B cell (primary cell): ENCODE measurements around the gene HTR1D. TPM values are rescaled to one million over a fixed set of nuclear protein-coding genes. Genes with fewer than 3 reads are reported as not detected.

ENCODE experiments used
- ATAC-seq: fragments of 200-7000 bp; cut with Tn5 transposase; one replicate; pipeline ENCODE4 v1.10.0; 2021; ENCODE audit warnings: low read depth, mild to moderate bottlenecking, moderate number of reproducible peaks, moderate library complexity
- CTCF ChIA-PET: fragments of 350-600 bp; sonication (Branson Sonifier 250); formaldehyde crosslinking; loops from one replicate; lab custom pipeline; 2021; ENCODE audit warnings: antibody characterized with exemption, inconsistent platforms; lab: Charles Lee
- POLR2A ChIA-PET: fragments of 350-600 bp; sonication (Branson Sonifier 250); formaldehyde crosslinking; loops from one replicate; lab custom pipeline; 2021; ENCODE audit warnings: antibody characterized with exemption; lab: Charles Lee
- DNase-seq: peaks from one replicate; pipeline ENCODE4 v3.0.0; 2013
- H2AFZ ChIP-seq: 2 replicates; pipeline ENCODE4 v1.6.1; 2012; ENCODE audit warnings: mild to moderate bottlenecking, low read depth, low read length; ENCODE audit not compliant: insufficient read depth, poor library complexity, severe bottlenecking
- H3K27ac ChIP-seq, 2 donors: 1 replicate in 1 of 2; 2 replicates in 1 of 2; pipeline ENCODE4 v1.5.1; 2012 to 2013; ENCODE audit warnings: low read length in 2 of 2, mild to moderate bottlenecking in 2 of 2, moderate library complexity in 1 of 2
- H3K27me3 ChIP-seq, 4 experiments: fragments of 200-600 bp in 1 of 4; sonication (generic) in 1 of 4; replicated peaks in 1 of 4; 1 replicate in 2 of 4; 2 replicates in 2 of 4; pipeline versions ENCODE4 v1.6.1 to v1.7.0; 2013 to 2016; ENCODE audit warnings: low read length in 3 of 4, mild to moderate bottlenecking in 2 of 4, mixed read lengths in 1 of 4, moderate library complexity in 1 of 4; ENCODE audit not compliant: insufficient read depth in 4 of 4, control insufficient read depth in 3 of 4; ENCODE audit errors: control extremely low read depth in 1 of 4
- H3K36me3 ChIP-seq, 2 experiments: replicated peaks in 1 of 2; 1 replicate in 1 of 2; 2 replicates in 1 of 2; pipeline versions ENCODE4 v1.6.1 to v1.7.1; 2013; ENCODE audit warnings: low read length in 1 of 2; ENCODE audit not compliant: insufficient read depth in 2 of 2, control insufficient read depth in 1 of 2; ENCODE audit errors: control extremely low read depth in 1 of 2, extremely low read depth in 1 of 2
- H3K4me1 ChIP-seq, 2 donors: fragments of 200-600 bp in 1 of 2; sonication (generic) in 1 of 2; 1 replicate in 1 of 2; 2 replicates in 1 of 2; pipeline versions ENCODE4 v1.5.1 to v1.6.1; 2013 to 2017; ENCODE audit warnings: low read length in 2 of 2; ENCODE audit not compliant: control insufficient read depth in 2 of 2, insufficient read depth in 2 of 2
- H3K4me2 ChIP-seq: replicated peaks from 2 replicates; pipeline ENCODE3; 2012; ENCODE audit warnings: mild to moderate bottlenecking, low read depth, low read length; ENCODE audit not compliant: poor library complexity, severe bottlenecking
- H3K4me3 ChIP-seq, 5 experiments: fragments of 200-600 bp in 1 of 5; sonication (generic) in 1 of 5; 1 replicate in 3 of 5; 2 replicates in 2 of 5; pipeline versions ENCODE4 v1.5.1 to v1.7.0; 2011 to 2016; ENCODE audit warnings: low read length in 4 of 5, mild to moderate bottlenecking in 4 of 5, low read depth in 2 of 5, control low read depth in 1 of 5, moderate library complexity in 1 of 5; ENCODE audit not compliant: insufficient read depth in 1 of 5; ENCODE audit errors: control extremely low read depth in 1 of 5, extremely low read depth in 1 of 5
- H3K79me2 ChIP-seq: fragments of 200-600 bp; sonication (generic); one replicate; pipeline ENCODE4 v1.6.0; 2016; ENCODE audit warnings: low read length; ENCODE audit not compliant: control insufficient read depth, insufficient read depth
- H3K9ac ChIP-seq: fragments of 200-600 bp; sonication (generic); 2 replicates; pipeline ENCODE4 v1.6.1; 2017; ENCODE audit warnings: mild to moderate bottlenecking, low read length, moderate library complexity
- H3K9me3 ChIP-seq, 3 donors: one replicate each; pipeline versions ENCODE4 v1.6.1 to v1.7.1; 2013; ENCODE audit warnings: low read length in 2 of 3; ENCODE audit not compliant: control insufficient read depth in 2 of 3, insufficient read depth in 1 of 3; ENCODE audit errors: control extremely low read depth in 1 of 3
- H4K20me1 ChIP-seq: 2 replicates; pipeline ENCODE4 v1.6.0; 2012; ENCODE audit warnings: mild to moderate bottlenecking, low read length; ENCODE audit not compliant: insufficient read depth, control insufficient read depth, poor library complexity, severe bottlenecking
- H3K27ac Mint-ChIP-seq: one replicate; pipeline ENCODE4 v1.8.0; 2021; ENCODE audit warnings: mixed read lengths
- H3K27me3 Mint-ChIP-seq: one replicate; pipeline ENCODE4 v1.8.0; 2021; ENCODE audit warnings: mixed read lengths
- H3K4me1 Mint-ChIP-seq: one replicate; pipeline ENCODE4 v1.8.0; 2021; ENCODE audit warnings: mixed read lengths
- H3K4me3 Mint-ChIP-seq: one replicate; pipeline ENCODE4 v1.8.0; 2021; ENCODE audit warnings: mixed read lengths
- H3K9me3 Mint-ChIP-seq: one replicate; pipeline ENCODE4 v1.8.0; 2022; ENCODE audit warnings: mixed read lengths; ENCODE audit not compliant: insufficient read depth
- EZH2 ChIP-seq: IDR thresholded peaks from 2 replicates; pipeline ENCODE4 v1.6.1; 2012; ENCODE audit warnings: borderline replicate concordance, low read depth, mild to moderate bottlenecking, moderate library complexity, low read length; ENCODE audit not compliant: insufficient read depth, poor library complexity, severe bottlenecking
- WGBS: methylation state at CpG from one replicate; pipeline ENCODE4 v1.1.5; 2013; ENCODE audit warnings: missing lambda C conversion rate; ENCODE audit not compliant: insufficient coverage; 5-methylcytosine and 5-hydroxymethylcytosine counted together
- intact Hi-C: fragments of 100-400 bp; cut with micrococcal nuclease; formaldehyde crosslinking; loops from one replicate; pipeline ENCODE4 v1.10.0; 2022
- polyA plus RNA-seq: library from polyadenylated mRNA; depleted of rRNA; stranded (reverse); fragments of >200 nt; gene quantifications from 2 replicates; pipeline ENCODE4 v1.2.3, GENCODE V29; 2012
- total RNA-seq, 2 donors: library from RNA; stranded (reverse); fragments of 120-200 nt in 1 of 2; gene quantifications; 1 replicate in 1 of 2; 2 replicates in 1 of 2; pipeline versions ENCODE4 v1.2.3 to v1.2.4, GENCODE V29; 2013 to 2022
- TF ChIP-seq, protein P1 (sequence below): fragments of 200-600 bp; IDR thresholded peaks from one replicate; pipeline ENCODE4 v1.8.0; 2022; ENCODE audit warnings: antibody characterized with exemption, mild to moderate bottlenecking

Gene HTR1D
- total and polyA plus RNA-seq, 2 donors (not counting 1 experiment from before 2014, with no cell fraction given), result not detected

DNA sequence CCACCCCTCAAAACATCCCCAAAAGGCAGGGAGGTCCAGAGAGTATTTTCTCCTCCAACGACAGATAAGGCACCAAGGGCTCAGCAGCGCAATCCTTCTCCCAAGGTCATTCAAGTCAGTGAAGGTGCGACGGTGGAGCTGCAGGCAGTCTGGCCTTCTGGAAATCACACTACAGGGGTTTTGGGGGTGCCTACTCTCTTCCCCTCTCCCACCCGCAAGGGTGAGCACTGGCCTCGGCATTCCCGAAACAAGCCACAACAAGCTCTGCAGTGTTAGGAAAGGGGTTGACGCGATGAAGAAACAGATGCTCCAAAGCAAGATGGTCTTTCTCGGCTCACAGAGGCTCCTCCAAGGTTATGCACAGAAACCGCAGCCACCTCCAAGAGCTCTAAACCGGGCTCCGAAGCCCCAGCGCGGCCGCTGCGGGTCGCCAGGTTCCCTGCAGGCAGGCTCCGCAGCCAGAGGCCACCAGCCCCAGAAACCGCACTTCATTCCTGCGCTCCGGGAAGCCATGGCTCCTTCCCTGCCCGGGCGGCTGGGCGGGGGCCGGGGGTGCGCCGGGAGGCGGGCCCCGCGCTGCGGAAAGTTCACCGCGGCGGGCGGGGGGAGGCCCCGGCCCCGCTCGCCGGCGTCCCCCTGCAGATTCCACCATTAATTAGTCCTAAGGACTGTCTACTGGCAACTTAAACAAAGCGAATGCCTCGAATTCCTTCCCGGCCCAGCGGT lies 49.8 kb downstream of the HTR1D start:
- Histone ChIP-seq H3K9ac (peak overlapping the region; percentile 71), H3K27ac (no peak overlapping the region), H3K9me3 (peaks cover 0 to 6% (median 0%) of the 10 kb centered on the region in 3 donors), H3K36me3 (no peaks in the 10 kb centered on the region), H3K4me1 (peaks cover 19 to 23% of the 10 kb centered on the region in 2 donors), H4K20me1 (no peaks in the 10 kb centered on the region), H2AFZ (peak overlapping the region; percentile 57), H3K4me3 (peak overlapping the region; percentile 46 to 99 (median 80)), H3K27me3 (no peaks in the 10 kb centered on the region), H3K79me2 (peaks cover 40% of the 10 kb centered on the region), H3K4me2 (peak overlapping the region; percentile 94)
- Mint-ChIP-seq H3K9me3 (no peaks in the 10 kb centered on the region), H3K4me3 (peak overlapping the region; percentile 93), H3K4me1 (peaks cover 25% of the 10 kb centered on the region), H3K27ac (peak overlapping the region; percentile 56), H3K27me3 (no peaks in the 10 kb centered on the region)
- ATAC-seq, result peak; percentile 4
- intact Hi-C loops, result loop anchor here (1.0 to 10.0 kb wide), 3 partner anchors 10 to 377 kb away; partner anchors contain the start of gene KDM1A
- peak; percentile 53 for DNase-seq
- ChIA-PET CTCF (interaction anchor here (0.6 to 2.5 kb wide), 6 partner anchors 10 to 68 kb away, joined by 3 to 14 read pairs (median 4); no protein-coding TSS in a partner anchor), POLR2A (interaction anchor here (0.5 to 1.2 kb wide), 3 partner anchors 9 to 64 kb away, joined by 3 to 4 read pairs (median 4); no protein-coding TSS in a partner anchor)
- no peak for TF ChIP-seq EZH2
- TF ChIP-seq, protein P1, sequence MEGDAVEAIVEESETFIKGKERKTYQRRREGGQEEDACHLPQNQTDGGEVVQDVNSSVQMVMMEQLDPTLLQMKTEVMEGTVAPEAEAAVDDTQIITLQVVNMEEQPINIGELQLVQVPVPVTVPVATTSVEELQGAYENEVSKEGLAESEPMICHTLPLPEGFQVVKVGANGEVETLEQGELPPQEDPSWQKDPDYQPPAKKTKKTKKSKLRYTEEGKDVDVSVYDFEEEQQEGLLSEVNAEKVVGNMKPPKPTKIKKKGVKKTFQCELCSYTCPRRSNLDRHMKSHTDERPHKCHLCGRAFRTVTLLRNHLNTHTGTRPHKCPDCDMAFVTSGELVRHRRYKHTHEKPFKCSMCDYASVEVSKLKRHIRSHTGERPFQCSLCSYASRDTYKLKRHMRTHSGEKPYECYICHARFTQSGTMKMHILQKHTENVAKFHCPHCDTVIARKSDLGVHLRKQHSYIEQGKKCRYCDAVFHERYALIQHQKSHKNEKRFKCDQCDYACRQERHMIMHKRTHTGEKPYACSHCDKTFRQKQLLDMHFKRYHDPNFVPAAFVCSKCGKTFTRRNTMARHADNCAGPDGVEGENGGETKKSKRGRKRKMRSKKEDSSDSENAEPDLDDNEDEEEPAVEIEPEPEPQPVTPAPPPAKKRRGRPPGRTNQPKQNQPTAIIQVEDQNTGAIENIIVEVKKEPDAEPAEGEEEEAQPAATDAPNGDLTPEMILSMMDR, result no peak
- WGBS, result 4% methylated on average over 44 of the region's 45 CpGs

DNA sequence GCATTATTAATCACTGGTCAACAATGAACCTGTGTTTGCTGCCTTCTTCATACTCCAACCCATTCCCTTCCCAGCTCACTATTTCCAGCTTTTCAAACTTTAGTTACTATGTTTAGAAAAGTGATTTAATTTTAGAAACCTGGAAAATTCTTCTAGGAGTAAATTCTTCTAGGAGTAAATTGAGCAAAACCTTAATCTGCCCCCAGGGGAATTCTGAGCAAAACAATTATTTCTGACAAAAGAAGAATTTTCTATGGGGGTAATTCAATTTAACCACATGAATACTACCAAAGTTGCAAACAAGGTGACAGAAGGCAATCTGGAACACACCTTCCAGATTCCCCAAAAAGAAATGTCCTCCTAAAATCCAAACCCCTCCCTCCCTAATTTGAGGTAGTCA lies 50.4 kb downstream of the HTR1D start:
- no peaks in the 10 kb centered on the region for H3K27me3 Mint-ChIP-seq
- H3K9ac ChIP-seq, result peak overlapping the region; percentile 71
- H3K9me3 Mint-ChIP-seq, result no peaks in the 10 kb centered on the region
- no peaks in the 10 kb centered on the region for H3K27me3 ChIP-seq
- CTCF ChIA-PET, result interaction anchor here (0.6 to 2.5 kb wide), 6 partner anchors 11 to 67 kb away, joined by 3 to 14 read pairs (median 4); no protein-coding TSS in a partner anchor
- ATAC-seq (no peak), DNase-seq (no peak)
- peak overlapping the region; percentile 57 for H2AFZ ChIP-seq
- no peaks in the 10 kb centered on the region for H4K20me1 ChIP-seq
- peaks cover 19 to 23% of the 10 kb centered on the region in 2 donors for H3K4me1 ChIP-seq
- H3K27ac ChIP-seq, result no peak overlapping the region
- intact Hi-C loops, result loop anchor here (10.0 kb wide), 1 partner anchor 378 kb away; no protein-coding TSS in a partner anchor
- POLR2A ChIA-PET, result interaction anchor here (0.5 to 1.2 kb wide), 4 partner anchors 10 to 839 kb away, joined by 3 to 4 read pairs (median 4); no protein-coding TSS in a partner anchor
- no peak overlapping the region for H3K27ac Mint-ChIP-seq
- H3K4me3 ChIP-seq, result no peak overlapping the region
- H3K9me3 ChIP-seq, result peaks cover 0 to 6% (median 0%) of the 10 kb centered on the region in 3 donors
- H3K4me3 Mint-ChIP-seq, result peak overlapping the region; percentile 84
- peak overlapping the region; percentile 94 for H3K4me2 ChIP-seq
- peaks cover 46% of the 10 kb centered on the region for H3K79me2 ChIP-seq
- H3K36me3 ChIP-seq, result no peaks in the 10 kb centered on the region
- peaks cover 25% of the 10 kb centered on the region for H3K4me1 Mint-ChIP-seq
- TF ChIP-seq, protein P1, result no peak
- no peak for TF ChIP-seq EZH2
